GM10248 (cell line): ENCODE data around the gene CSF2.

ENCODE experiments used
- CTCF ChIA-PET: fragments of 300-600 bp; sonication (Branson Sonifier 250); formaldehyde crosslinking; extraction: SDS; loops from one replicate; lab custom pipeline; 2021; ENCODE audit warnings: antibody characterized with exemption; lab: Yijun Ruan, JAX
- POLR2A ChIA-PET: fragments of 350-650 bp; sonication (Branson Sonifier 250); formaldehyde crosslinking; extraction: SDS; loops from one replicate; lab custom pipeline; 2020; ENCODE audit warnings: antibody characterized with exemption; lab: Yijun Ruan, JAX
- DNase-seq: peaks from one replicate; pipeline ENCODE4 v3.0.0; 2012; ENCODE audit errors: extremely low spot score
- CTCF ChIP-seq: IDR thresholded peaks from 2 replicates; pipeline ENCODE4 v1.5.1; 2012; ENCODE audit warnings: mild to moderate bottlenecking, low read depth; ENCODE audit errors: extremely low read depth, missing control alignments, control extremely low read depth

Gene CSF2

GRCh38 chr5:132065951-132066701 lies 7.5 kb upstream of the CSF2 start:
- POLR2A ChIA-PET = no interaction called here
- DNase-seq = no peak
- no peak for TF ChIP-seq CTCF
- CTCF ChIA-PET = interaction anchor here (0.7 to 8.5 kb wide), 24 partner anchors 12 to 477 kb away, joined by 3 to 105 read pairs (median 4); partner anchors contain the start of gene P4HA2

GRCh38 chr5:132066871-132067270 lies 6.7 kb upstream of the CSF2 start:
- no peak for DNase-seq
- ChIA-PET POLR2A (no interaction called here), CTCF (interaction anchor here (1.0 to 8.5 kb wide), 8 partner anchors 18 to 171 kb away, joined by 3 to 105 read pairs (median 18); partner anchors contain the start of gene P4HA2)
- no peak for TF ChIP-seq CTCF

- DNase-seq = no peak
- TF ChIP-seq CTCF = no peak
- ChIA-PET CTCF (interaction anchor here (1.0 to 8.5 kb wide), 5 partner anchors 17 to 158 kb away, joined by 3 to 105 read pairs (median 22); partner anchors contain the start of gene P4HA2), POLR2A (no interaction called here)
Observed at GRCh38 chr5:132067451-132067850, 6.1 kb upstream of the CSF2 start.

- POLR2A ChIA-PET = no interaction called here
- no peak for TF ChIP-seq CTCF
- no peak for DNase-seq
- CTCF ChIA-PET = interaction anchor here (2.6 to 8.5 kb wide), 3 partner anchors 16 to 158 kb away, joined by 11 to 105 read pairs (median 22); partner anchors contain the start of gene P4HA2
Observed at GRCh38 chr5:132067941-132068808, 5.4 kb upstream of the CSF2 start.

- DNase-seq = no peak
- POLR2A ChIA-PET = no interaction called here
- no peak for TF ChIP-seq CTCF
- CTCF ChIA-PET = interaction anchor here (1.7 kb wide), 1 partner anchor 168 kb away, joined by 5 read pairs; no protein-coding TSS in a partner anchor
Observed at GRCh38 chr5:132069561-132069960, 4.0 kb upstream of the CSF2 start.

GRCh38 chr5:132069994-132070393 lies 3.6 kb upstream of the CSF2 start:
- ChIA-PET POLR2A (no interaction called here), CTCF (interaction anchor here (1.7 kb wide), 1 partner anchor 168 kb away, joined by 5 read pairs; no protein-coding TSS in a partner anchor)
- no peak for DNase-seq
- TF ChIP-seq CTCF = no peak
